Measurements from ENCODE around the gene GRIK1. TPM values are rescaled to one million over a fixed set of nuclear protein-coding genes. Genes with fewer than 3 reads are reported as not detected.
"Not testable (repeated sequence)": the region's sequence is repeated elsewhere in the genome, so short reads cannot be mapped to it uniquely, and the experiment has no call there.

Gene GRIK1
- total RNA-seq, 4 donors from 2014 or later = 1.2 to 7.4 (median 1.3) TPM; not detected in 1

DNA sequence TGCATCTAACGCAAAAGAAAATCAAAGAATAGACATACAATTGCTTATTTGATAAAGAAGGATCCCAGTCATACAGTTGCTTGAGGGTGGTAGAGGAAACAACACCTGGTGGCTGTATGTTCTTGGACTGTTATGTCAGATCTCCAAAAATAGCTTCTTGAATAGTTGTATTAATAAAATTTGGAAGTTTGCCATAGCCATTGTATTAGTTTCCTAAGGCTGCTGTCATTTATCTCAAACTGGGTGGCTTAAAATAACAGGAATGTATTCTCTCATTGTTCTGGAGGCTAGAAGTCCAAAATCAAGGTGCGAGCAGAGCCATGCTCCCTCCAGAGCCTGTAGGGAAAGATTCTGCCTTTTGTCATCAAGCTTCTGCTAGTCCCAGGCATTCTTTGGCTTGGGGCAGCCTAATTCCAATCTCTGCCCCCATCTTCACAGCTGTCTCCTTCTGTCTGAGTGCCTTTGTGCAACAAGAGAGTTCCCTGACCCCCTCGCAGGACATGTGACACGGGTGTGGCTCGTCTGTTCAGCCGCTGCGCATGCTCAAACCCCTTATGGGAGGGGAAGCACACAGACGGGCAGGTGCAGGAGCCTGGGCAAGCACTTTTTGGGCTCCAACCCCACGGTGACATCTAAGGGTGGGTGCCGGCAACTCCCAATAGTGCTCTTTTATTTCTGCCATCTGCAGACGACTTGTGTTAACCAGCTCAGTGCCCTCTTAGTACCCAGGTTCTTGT is 21.7 kb upstream of the GRIK1 start:
- no peak for DNase-seq
- Histone ChIP-seq H3K27ac (no peak overlapping the region), H3K9me3 (no peaks in the 10 kb centered on the region), H3K27me3 (no peaks in the 10 kb centered on the region), H3K36me3 (no peaks in the 10 kb centered on the region), H3K4me1 (no peaks in the 10 kb centered on the region), H3K4me3 (no peak overlapping the region)
- TF ChIP-seq POLR2A (IDR thresholded peaks at IDR 0.05) (no peak), CTCF (IDR thresholded peaks at IDR 0.05) (no peak)

GRCh38 chr21:29958551-29958950 is 18.8 kb upstream of the GRIK1 start:
- H3K36me3 ChIP-seq = no peaks in the 10 kb centered on the region
- no peaks in the 10 kb centered on the region for H3K4me1 ChIP-seq
- H3K9me3 ChIP-seq = no peaks in the 10 kb centered on the region
- H3K27ac ChIP-seq = no peak overlapping the region
- no peaks in the 10 kb centered on the region for H3K27me3 ChIP-seq
- no peak overlapping the region for H3K4me3 ChIP-seq
- TF ChIP-seq POLR2A (IDR thresholded peaks at IDR 0.05) (no peak), CTCF (IDR thresholded peaks at IDR 0.05) (no peak)
- DNase-seq = no peak

DNA sequence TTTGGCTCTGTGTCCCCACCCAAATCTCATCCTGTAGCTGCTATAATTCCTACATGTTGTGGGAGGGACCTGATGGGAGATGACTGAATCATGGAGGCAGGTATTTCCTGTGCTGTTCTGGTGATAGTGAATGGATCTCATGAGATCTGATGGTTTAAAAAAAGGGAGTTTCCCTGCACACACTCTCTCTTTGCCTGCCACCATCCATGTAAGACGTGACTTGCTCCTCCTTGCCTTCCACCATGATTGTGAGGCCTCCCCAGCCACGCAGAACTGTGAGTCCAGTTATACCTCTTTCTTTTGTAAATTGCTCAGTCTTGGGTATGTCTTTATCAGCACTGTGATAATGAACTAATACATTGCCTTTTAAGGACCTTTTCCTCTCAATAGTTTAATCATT is 18.2 kb upstream of the GRIK1 start:
- H3K4me1 ChIP-seq, H3K27me3 ChIP-seq, H3K9me3 ChIP-seq, H3K36me3 ChIP-seq, H3K27ac ChIP-seq, H3K4me3 ChIP-seq, DNase-seq: not testable (repeated sequence)

DNA sequence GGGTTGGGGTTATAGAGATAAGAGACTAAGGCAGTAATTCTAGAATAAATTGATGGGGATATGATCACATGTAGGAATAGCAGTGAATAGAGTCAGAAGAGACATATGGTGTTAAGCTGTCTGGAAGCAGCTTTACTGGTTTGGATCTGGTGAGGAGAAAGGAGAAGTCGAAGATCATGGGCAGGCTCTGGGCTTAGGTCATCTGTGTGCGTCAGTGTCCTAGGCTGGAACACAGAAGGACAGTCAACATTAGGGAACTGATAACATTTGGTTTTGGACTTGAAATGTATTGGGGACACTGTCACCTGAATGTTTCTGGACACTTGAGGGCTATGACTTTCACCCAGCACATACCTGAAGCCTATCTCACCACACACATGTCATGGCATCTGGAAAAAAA is 13.9 kb upstream of the GRIK1 start:
- H3K27me3 ChIP-seq = no peaks in the 10 kb centered on the region
- TF ChIP-seq POLR2A (IDR thresholded peaks at IDR 0.05) = no peak
- TF ChIP-seq CTCF (IDR thresholded peaks at IDR 0.05) = no peak
- H3K9me3 ChIP-seq = no peaks in the 10 kb centered on the region
- no peaks in the 10 kb centered on the region for H3K4me1 ChIP-seq
- DNase-seq = no peak
- no peak overlapping the region for H3K27ac ChIP-seq
- no peak overlapping the region for H3K4me3 ChIP-seq
- H3K36me3 ChIP-seq = no peaks in the 10 kb centered on the region

GRCh38 chr21:29953072-29953471 is 13.3 kb upstream of the GRIK1 start:
- DNase-seq = no peak
- Histone ChIP-seq H3K27ac (no peak overlapping the region), H3K36me3 (no peaks in the 10 kb centered on the region), H3K4me3 (no peak overlapping the region), H3K4me1 (no peaks in the 10 kb centered on the region), H3K9me3 (no peaks in the 10 kb centered on the region), H3K27me3 (no peaks in the 10 kb centered on the region)
- TF ChIP-seq CTCF (IDR thresholded peaks at IDR 0.05) = no peak

- Histone ChIP-seq H3K27me3 (no peaks in the 10 kb centered on the region), H3K4me3 (no peak overlapping the region), H3K36me3 (no peaks in the 10 kb centered on the region), H3K4me1 (no peaks in the 10 kb centered on the region), H3K27ac (no peak overlapping the region), H3K9me3 (no peaks in the 10 kb centered on the region)
- no peak for TF ChIP-seq POLR2A (IDR thresholded peaks at IDR 0.05)
- no peak for TF ChIP-seq CTCF (IDR thresholded peaks at IDR 0.05)
- no peak for DNase-seq
Observed at GRCh38 chr21:29951911-29952310, 12.1 kb upstream of the GRIK1 start.

Data from Peyer's patch (tissue), 4 donors.